Measurements from ENCODE around the gene C9orf152.

Gene C9orf152

DNA sequence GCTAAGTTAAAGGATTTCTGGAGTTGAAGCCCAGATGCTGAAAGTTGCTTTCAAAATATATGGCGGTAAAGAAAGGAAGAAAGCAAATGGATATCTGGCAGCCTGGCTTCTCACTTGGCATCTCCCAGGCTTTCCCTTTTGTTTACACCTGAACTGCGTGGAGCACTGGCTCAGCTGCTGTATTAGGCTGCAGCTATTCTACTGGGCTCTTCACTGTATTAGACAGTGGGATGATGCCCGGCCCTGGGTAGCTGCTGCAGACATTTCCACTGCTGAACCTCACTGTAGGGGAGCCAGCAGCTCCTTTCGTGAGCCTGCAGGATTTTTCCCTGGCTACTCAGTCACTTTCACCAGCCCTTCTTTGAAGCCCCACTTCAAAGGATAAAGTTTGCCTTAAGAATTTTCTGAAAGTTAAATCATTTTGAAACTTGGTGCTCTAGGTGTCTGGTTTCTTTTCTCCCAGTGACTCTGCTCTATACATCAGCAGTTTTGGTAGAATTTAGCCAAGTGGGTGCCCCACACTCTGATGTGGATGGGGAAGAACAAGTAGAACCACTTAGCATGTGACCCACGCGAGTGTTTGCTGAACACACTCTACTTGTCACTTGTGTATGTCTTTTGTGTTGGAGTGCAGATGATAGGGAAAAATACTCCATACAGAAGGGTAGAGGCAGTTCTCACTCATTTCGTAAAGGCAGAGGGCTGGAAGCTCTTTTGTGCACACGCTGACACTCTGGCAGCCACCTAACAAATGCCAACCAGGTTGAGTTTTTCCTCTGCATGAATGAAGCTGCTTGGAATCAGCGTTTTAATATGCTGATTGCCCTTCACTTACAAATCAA, 49.9 kb downstream of the C9orf152 start:
- Histone ChIP-seq H3K79me2 (ENCODE audit: control insufficient read depth, insufficient read depth, low read length, unreplicated experiment) (peaks cover 98% of the 10 kb centered on the region), H3K36me3 (ENCODE audit: insufficient read depth, low read length) (peaks cover 20% of the 10 kb centered on the region; the same call in 1 of the 2 replicates), H3K27ac (ENCODE audit: low read depth, low read length) (0 out of 2 replicates have a peak overlapping the region, but pooled peaks have one; percentile 5), H2AFZ (ENCODE audit: low read length, unreplicated experiment) (no peak overlapping the region), H3K4me3 (ENCODE audit: low read depth, low read length) (no peak overlapping the region), H3K4me1 (ENCODE audit: control insufficient read depth, insufficient read depth, low read length, unreplicated experiment) (peaks cover 20% of the 10 kb centered on the region), H3K27me3 (ENCODE audit: insufficient read depth, low read length) (no peaks in the 10 kb centered on the region)

DNA sequence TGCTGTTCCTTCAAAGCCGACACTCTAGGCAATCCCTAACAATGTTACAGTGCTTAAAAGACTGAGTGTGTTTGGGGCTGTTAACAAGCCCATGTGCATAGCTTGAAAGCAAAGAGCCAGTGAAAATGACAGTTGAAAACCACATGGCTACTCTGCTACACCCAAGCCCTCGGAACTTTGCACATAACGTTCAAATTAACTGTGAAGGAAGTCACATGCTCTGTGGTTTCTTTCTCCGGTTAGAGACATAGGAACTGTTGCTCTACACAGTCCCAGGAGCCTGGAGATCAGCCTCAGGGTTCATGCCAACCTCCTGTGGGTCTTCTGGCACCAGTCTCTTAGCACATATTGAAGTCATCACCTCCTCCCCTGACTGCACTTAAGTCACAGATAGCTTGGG, 51.1 kb downstream of the C9orf152 start:
- Histone ChIP-seq H3K27me3 (ENCODE audit: insufficient read depth, low read length) (no peaks in the 10 kb centered on the region), H3K36me3 (ENCODE audit: insufficient read depth, low read length) (peaks cover 17% of the 10 kb centered on the region; the same call in 1 of the 2 replicates), H3K4me1 (ENCODE audit: control insufficient read depth, insufficient read depth, low read length, unreplicated experiment) (peaks cover 24% of the 10 kb centered on the region), H3K79me2 (ENCODE audit: control insufficient read depth, insufficient read depth, low read length, unreplicated experiment) (peaks cover 99% of the 10 kb centered on the region), H3K27ac (ENCODE audit: low read depth, low read length) (peak overlapping the region; percentile 5; the same call in 1 of the 2 replicates), H3K4me3 (ENCODE audit: low read depth, low read length) (no peak overlapping the region), H2AFZ (ENCODE audit: low read length, unreplicated experiment) (no peak overlapping the region)

DNA sequence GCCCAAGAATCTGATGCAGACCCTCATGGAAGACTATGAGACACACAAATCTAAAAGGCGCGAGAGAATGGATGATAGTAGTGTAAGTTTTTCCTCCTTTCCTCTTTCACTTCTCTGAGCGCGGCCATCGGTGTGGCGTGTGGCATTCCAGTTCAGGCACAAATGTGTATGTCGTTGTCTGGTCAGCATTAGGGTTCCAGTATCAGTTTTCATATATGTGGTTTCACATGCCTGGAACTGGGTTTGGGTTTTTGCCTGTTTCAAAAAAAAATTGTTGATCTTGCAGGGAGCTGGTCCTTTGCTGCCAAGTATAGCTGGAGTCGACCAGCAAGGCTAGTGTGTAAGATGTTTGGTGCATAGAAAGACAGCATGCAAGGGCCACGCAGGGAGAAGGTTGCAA, 51.5 kb downstream of the C9orf152 start:
- no peaks in the 10 kb centered on the region for H3K27me3 ChIP-seq (ENCODE audit: insufficient read depth, low read length)
- H3K27ac ChIP-seq (ENCODE audit: low read depth, low read length): peak overlapping the region; percentile 1; the same call in 1 of the 2 replicates
- no peak overlapping the region for H3K4me3 ChIP-seq (ENCODE audit: low read depth, low read length)
- H3K79me2 ChIP-seq (ENCODE audit: control insufficient read depth, insufficient read depth, low read length, unreplicated experiment): peaks cover 99% of the 10 kb centered on the region
- no peak overlapping the region for H2AFZ ChIP-seq (ENCODE audit: low read length, unreplicated experiment)
- peaks cover 16% of the 10 kb centered on the region; the same call in 1 of the 2 replicates for H3K36me3 ChIP-seq (ENCODE audit: insufficient read depth, low read length)
- H3K4me1 ChIP-seq (ENCODE audit: control insufficient read depth, insufficient read depth, low read length, unreplicated experiment): peaks cover 24% of the 10 kb centered on the region

DNA sequence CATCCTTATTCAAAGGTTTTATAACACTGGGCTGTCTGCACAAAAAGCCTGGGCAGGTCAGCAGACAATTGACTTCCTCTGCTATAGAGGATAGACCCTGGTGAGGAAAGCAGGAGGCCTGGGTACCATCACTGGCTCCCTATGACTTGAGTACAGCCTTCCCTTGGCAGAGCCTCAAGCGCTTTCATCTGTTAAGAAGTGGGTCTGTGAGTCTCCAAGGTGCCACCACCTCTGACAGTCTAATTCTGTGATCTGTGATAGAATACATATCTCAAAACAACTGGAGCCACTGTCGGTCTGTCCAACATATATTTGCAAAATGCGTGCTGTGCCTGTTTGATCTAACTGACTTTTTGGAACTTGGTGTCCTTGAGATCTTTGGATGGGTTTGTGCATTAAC, 52.2 kb downstream of the C9orf152 start:
- Histone ChIP-seq H2AFZ (ENCODE audit: low read length, unreplicated experiment) (no peak overlapping the region), H3K4me1 (ENCODE audit: control insufficient read depth, insufficient read depth, low read length, unreplicated experiment) (peaks cover 24% of the 10 kb centered on the region), H3K27me3 (ENCODE audit: insufficient read depth, low read length) (no peaks in the 10 kb centered on the region), H3K36me3 (ENCODE audit: insufficient read depth, low read length) (peaks cover 11% of the 10 kb centered on the region; the same call in 1 of the 2 replicates), H3K4me3 (ENCODE audit: low read depth, low read length) (no peak overlapping the region), H3K79me2 (ENCODE audit: control insufficient read depth, insufficient read depth, low read length, unreplicated experiment) (peaks cover 99% of the 10 kb centered on the region), H3K27ac (ENCODE audit: low read depth, low read length) (no peak overlapping the region)

DNA sequence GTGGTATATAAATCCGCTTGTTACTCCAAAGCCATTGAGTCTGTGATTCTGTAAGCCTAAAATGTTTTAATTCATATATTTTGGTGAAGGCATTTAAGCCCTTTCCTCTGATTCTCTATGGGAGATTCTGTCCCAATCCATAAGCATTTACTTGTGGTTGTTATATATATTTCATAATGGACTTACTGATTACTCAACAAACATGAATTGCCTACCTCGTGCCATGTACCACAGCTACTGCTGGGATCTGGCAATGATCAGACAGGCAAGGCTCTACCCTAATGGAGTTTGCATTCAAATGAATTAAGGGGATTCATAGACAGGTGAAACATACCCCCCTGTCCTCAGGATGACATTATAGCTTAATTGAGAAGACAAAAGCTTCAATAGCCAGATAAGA, 54.5 kb downstream of the C9orf152 start:
- peak overlapping the region; percentile 11; the same call in 1 of the 2 replicates for H3K27ac ChIP-seq (ENCODE audit: low read depth, low read length)
- H3K27me3 ChIP-seq (ENCODE audit: insufficient read depth, low read length): no peaks in the 10 kb centered on the region
- peaks cover 11% of the 10 kb centered on the region; the same call in 1 of the 2 replicates for H3K36me3 ChIP-seq (ENCODE audit: insufficient read depth, low read length)
- peaks cover 36% of the 10 kb centered on the region for H3K4me1 ChIP-seq (ENCODE audit: control insufficient read depth, insufficient read depth, low read length, unreplicated experiment)
- H2AFZ ChIP-seq (ENCODE audit: low read length, unreplicated experiment): no peak overlapping the region
- no peak overlapping the region for H3K4me3 ChIP-seq (ENCODE audit: low read depth, low read length)
- H3K79me2 ChIP-seq (ENCODE audit: control insufficient read depth, insufficient read depth, low read length, unreplicated experiment): peaks cover 99% of the 10 kb centered on the region

DNA sequence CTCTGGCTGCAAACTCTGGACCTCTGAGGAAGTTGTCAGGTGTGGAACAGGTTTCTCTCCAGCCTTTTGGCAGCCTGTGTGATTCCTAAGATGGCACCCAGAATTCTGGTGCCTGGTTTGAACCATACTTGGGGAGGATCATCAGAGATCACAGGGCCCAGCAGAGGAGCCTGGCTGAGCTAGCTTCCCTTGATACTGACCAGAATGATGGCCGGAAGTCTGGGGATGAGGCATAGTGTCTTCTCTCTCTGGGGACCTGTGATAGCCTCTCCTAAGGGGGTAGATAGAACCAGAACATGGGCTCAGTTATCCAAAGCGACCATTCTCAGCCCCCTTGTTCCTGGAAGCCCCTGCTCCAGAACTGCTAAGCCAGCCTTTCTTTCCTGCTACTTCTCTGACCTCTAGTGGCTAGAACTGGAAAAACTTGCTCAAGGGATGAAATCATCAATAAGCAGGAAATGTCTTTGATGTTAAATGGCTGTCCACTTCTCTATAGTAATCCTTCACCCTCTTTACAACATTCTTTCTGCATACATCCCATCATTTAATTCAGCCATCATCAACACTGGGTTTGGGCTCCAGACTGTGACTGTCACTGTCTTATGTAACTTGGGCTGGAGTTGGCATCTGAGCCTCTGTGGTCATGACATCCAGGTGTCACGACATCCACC, 55.1 kb downstream of the C9orf152 start:
- no peak overlapping the region for H2AFZ ChIP-seq (ENCODE audit: low read length, unreplicated experiment)
- H3K27ac ChIP-seq (ENCODE audit: low read depth, low read length): peak overlapping the region; percentile 22; the same call in 1 of the 2 replicates
- no peak overlapping the region for H3K4me3 ChIP-seq (ENCODE audit: low read depth, low read length)
- peaks cover 42% of the 10 kb centered on the region for H3K4me1 ChIP-seq (ENCODE audit: control insufficient read depth, insufficient read depth, low read length, unreplicated experiment)
- peaks cover 99% of the 10 kb centered on the region for H3K79me2 ChIP-seq (ENCODE audit: control insufficient read depth, insufficient read depth, low read length, unreplicated experiment)
- peaks cover 13% of the 10 kb centered on the region; the same call in 1 of the 2 replicates for H3K36me3 ChIP-seq (ENCODE audit: insufficient read depth, low read length)
- no peaks in the 10 kb centered on the region for H3K27me3 ChIP-seq (ENCODE audit: insufficient read depth, low read length)

Data from ACC112 (cell line).